AG20443 (cell line): Measurements from ENCODE around the gene ARHGAP32.
"Not testable (repeated sequence)": the region's sequence is repeated elsewhere in the genome, so short reads cannot be mapped to it uniquely, and the experiment has no call there.

ENCODE experiments used
- DNase-seq: peaks from one replicate; pipeline ENCODE4 v3.0.0; 2012; ENCODE audit warnings: low spot score, mixed read lengths

ARHGAP32 gene

DNA sequence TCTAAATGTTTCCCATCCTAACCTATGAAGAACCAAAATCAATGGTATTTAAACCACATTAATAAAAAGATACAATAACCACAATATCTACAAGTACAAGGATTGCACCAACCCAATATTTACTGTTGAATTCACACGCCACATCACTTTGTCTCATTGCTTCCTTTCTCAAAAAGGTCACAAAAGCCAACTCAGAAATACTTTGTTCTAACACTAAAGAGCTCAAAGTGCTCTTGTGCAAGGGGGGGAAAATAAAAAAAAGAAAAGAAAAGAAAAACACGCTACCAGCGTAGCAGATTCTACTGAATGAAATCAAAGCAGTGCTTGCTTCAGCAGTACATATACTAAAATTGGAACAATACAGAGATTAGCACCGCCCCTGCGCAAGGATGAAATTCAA lies 10.5 kb upstream of the ARHGAP32 start:
- DNase-seq, result no peak

- no peak for DNase-seq
These were observed 3.6 kb upstream of the ARHGAP32 start for GRCh38 chr11:129195682-129196081.

DNA sequence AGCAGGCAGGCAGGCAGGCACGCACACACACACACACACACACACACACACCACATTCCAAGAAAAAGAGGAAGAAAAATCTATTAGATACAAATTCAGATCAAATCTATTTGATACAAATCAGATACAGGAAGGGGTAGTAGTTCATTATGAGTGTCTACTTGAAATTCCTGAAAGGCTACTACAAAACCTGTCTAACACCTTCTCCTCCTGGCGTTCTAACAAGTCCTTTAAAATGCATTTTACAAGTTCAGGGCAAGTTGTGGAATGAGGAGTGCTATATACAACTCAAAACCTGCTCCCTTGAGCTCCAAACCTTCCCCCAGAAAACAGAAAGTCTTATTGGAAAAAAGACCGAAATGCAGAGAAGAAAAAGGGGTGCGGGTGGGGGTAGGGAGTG lies 476 bp downstream of the ARHGAP32 start:
- DNase-seq, result no peak

- DNase-seq, result peak; percentile 32
These were observed 2.0 kb downstream of the ARHGAP32 start for GRCh38 chr11:129190087-129190486.

DNA sequence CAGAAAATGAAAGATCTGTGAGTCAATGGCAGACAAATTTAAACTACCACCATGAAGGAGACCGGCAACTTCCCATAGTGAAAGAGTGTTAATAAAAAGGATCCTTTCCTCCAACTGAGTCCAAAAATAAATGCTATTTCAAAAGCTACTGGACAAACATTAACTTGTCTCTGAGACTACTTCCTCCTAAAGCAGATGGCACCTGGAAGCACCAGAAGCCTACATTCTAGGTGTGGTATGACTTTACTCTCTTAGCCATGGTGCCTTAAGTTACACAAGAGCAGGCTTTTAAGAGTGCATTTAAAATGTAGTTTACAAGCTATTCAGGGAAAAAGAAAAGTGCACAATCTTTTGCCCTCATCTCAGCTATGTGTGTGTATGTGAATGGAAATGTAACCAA lies 2.5 kb downstream of the ARHGAP32 start:
- DNase-seq, result no peak

GRCh38 chr11:129185082-129185481 lies 7.0 kb downstream of the ARHGAP32 start:
- not testable (repeated sequence) for DNase-seq

DNA sequence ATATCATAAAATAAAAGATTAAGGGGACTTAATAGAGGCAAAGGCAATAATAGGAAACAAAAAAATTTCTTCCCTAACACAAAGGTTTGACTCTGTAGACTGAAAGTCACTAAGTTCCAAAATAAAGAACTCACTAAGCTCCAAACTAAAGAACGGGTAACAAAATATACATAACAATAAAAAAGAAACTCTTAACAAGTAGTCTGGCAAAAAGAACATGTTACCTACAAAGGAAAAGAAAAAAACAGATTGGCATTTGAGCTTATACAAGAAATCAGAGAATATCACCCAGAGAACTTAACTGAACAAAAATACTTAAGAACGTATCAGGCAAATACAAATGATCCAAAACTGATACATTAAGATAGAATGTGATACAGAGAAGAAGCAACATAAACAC lies 7.5 kb downstream of the ARHGAP32 start:
- no peak for DNase-seq

DNA sequence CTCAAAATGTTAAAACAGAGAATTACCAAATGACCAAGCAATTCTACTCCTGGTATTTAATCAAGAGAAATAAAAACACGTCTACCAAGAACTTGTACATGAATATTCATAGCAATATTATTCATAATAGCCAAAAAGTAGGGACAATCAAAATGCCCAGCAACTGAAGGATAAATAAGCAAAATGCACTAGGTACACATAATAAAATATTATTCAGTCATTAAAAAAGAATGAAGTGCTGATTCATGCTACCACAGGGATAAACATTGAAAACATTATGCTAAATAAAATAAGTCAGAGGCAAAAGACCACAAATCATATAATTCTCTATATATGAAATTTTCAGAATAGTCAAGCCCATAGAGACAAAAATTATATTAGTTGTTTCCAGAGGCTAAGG lies 24.8 kb downstream of the ARHGAP32 start:
- DNase-seq, result no peak

GRCh38 chr11:129163714-129164164 lies 28.4 kb downstream of the ARHGAP32 start:
- no peak for DNase-seq

DNA sequence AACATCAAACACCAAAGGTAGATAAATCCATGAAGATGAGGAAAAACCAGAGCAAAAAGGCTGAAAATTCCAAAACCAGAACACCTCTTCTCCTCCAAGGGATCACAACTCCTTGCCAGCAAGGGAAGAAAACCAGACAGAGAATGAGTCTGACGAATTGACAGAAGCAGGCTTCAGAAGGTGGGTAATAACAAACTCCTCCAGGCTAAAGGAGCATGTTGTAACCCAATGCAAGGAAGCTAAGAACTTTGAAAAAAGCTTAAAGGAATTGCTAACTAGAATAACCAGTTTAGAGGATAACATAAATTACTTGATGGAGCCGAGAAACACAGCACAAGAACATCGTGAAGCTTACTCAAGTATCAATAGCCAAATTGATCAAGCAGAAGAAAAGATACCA lies 35.0 kb downstream of the ARHGAP32 start:
- DNase-seq, result not testable (repeated sequence)

DNA sequence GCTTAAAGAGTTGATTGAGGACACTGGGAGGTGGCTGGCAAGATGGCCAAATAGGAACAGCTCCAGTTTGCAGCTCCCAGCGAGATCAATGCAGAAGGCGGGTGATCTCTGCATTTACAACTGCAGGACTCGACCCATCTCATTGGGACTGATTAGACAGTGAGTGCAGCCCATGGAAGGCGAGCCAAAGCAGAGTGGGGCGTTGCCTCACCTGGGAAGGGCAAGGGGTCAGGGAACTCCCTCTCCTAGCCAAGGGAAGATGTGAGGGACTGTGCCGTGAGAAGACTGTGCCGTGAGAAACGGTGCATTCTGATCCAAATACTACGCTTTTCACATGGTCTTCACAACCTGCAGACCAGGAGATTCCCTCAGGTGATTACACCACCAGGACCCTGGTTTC lies 36.4 kb downstream of the ARHGAP32 start:
- no peak for DNase-seq

DNA sequence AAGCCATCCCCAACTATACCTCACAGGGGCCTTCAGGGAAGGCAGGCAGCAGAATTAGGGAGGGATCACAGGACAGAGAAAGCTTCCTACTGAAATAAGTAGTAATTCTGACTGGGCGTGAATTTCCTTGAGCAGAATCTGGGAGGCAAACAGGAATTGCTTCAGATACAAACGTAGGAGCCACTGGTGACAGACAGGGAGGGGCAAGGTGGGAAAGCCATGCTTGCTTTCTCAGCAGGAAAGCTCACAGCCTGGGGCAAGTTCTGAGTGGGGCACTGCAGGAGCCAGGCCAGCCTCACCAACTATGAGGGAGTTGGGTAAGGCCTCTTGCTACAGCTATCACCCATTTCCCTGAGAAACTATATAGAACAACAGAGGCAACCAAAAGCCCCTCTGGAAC lies 43.6 kb downstream of the ARHGAP32 start:
- DNase-seq, result no peak

DNA sequence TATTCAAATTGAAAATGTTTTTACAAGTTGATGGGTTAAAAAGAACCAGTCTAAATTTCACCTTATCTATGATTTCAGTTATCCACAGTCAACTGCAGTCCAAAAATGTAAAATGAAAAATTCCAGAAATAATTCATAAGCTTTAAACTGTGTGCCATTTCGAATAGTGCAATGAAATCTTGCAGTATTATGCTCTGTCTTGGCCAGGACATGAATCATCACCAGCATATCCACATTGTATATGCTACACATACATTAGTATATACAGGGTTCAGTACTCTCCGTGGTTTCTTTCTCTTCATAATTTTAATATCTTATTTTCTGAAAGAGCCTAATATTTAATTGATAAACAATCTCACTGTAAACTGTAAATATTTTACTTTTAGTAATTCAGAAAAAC lies 45.9 kb downstream of the ARHGAP32 start:
- DNase-seq, result no peak

GRCh38 chr11:129145276-129145675 lies 46.8 kb downstream of the ARHGAP32 start:
- no peak for DNase-seq

GRCh38 chr11:129144256-129144655 lies 47.9 kb downstream of the ARHGAP32 start:
- DNase-seq, result no peak

DNA sequence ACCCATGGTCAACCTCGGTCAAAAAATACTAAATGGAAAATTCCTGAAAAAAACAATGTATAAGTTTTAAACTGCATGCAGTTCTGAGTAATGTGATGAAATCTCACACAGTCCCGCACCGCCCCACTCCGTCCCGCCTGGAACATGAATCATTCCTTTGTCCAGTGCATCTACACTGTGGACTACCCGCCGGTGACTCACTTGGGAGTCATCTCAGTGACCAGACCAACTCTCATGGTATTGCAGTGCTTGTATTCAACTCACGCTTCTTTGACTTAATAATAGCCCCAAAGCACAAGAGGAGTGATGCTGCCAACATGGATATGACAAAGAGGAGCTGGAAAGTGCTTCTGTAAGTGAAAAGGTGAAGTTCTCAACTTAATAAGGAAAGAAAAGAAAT lies 48.8 kb downstream of the ARHGAP32 start:
- DNase-seq, result peak; percentile 93

GRCh38 chr11:129141748-129142523 lies 50.2 kb downstream of the ARHGAP32 start:
- DNase-seq, result peak; percentile 12

GRCh38 chr11:129131316-129131715 lies 60.8 kb downstream of the ARHGAP32 start:
- no peak for DNase-seq

DNA sequence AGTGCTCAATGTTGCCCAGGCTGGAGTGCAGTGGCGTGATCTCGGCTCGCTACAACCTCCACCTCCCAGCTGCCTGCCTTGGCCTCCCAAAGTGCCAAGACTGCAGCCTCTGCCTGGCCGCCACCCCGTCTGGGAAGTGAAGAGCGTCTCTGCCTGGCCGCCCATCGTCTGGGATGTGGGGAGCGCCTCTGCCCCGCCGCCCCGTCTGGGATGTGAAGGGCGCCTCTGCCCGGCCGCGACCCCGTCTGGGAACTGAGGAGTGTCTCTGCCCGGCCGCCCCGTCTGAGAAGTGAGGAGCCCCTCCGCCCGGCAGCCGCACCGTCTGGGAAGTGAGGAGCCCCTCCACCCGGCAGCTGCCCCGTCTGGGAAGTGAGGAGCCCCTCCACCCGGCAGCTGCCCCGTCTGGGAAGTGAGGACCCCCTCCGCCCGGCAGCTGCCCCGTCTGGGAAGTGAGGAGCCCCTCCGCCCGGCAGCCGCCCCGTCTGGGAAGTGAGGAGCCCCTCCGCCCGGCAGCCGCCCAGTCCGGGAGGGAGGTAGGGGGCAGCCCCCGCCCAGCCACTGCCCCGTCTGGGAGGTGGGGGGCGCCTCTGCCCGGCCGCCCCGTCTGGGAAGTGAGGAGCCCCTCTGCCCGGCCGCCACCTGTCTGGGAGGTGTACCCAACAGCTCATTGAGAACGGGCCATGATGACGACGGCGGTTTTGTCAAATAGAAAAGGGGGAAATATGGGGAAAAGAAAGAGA lies 63.1 kb downstream of the ARHGAP32 start:
- DNase-seq, result not testable (repeated sequence)

DNA sequence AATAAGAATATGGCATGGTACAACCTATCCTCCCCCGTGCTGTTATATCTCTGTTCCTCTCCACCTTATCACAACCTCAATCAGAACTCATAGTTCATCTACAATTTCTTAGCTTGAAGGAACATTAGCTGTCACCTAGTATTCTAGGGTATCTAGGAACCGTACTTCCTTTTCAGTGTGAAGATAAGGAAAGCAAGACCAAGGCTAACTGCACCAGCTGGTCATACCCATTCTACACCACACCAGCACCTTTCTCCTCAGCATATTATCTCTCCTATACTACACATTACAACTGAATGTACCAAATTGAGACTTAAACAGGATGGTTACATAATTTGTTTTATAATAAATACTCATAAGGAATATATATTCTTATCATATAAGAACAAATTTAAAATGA lies 73.1 kb downstream of the ARHGAP32 start:
- no peak for DNase-seq

- peak; percentile 63 for DNase-seq
These were observed 74.4 kb downstream of the ARHGAP32 start for GRCh38 chr11:129117595-129118350.
